Neuronal stem cell (in vitro differentiated cells): ENCODE data around the gene RPS23.

Source experiments
- DNase-seq: peaks from one replicate; pipeline ENCODE4 v3.0.0-alpha.2; 2013; ENCODE audit warnings: low spot score
- H2AFZ ChIP-seq: one replicate; pipeline ENCODE4 v1.6.1; 2013; ENCODE audit warnings: mild to moderate bottlenecking, low read length, inconsistent platforms
- H2AK5ac ChIP-seq: 2 replicates; pipeline ENCODE4 v1.6.1; 2013; ENCODE audit warnings: low read depth, mild to moderate bottlenecking, inconsistent platforms, low read length, moderate library complexity, mixed read lengths
- H2BK120ac ChIP-seq: 2 replicates; pipeline ENCODE4 v1.6.1; 2013; ENCODE audit warnings: low read depth, mild to moderate bottlenecking, inconsistent platforms, low read length, moderate library complexity, mixed read lengths
- H2BK12ac ChIP-seq: one replicate; pipeline ENCODE4 v1.6.1; 2013; ENCODE audit warnings: low read length, inconsistent platforms
- H2BK15ac ChIP-seq: 2 replicates; pipeline ENCODE4 v1.6.1; 2013; ENCODE audit warnings: mild to moderate bottlenecking, low read length, inconsistent platforms, mixed read lengths
- H2BK5ac ChIP-seq: one replicate; pipeline ENCODE4 v1.6.1; 2013; ENCODE audit warnings: inconsistent platforms, mild to moderate bottlenecking, low read length, moderate library complexity
- H3K14ac ChIP-seq: one replicate; pipeline ENCODE4 v1.6.1; 2013; ENCODE audit warnings: low read length, inconsistent platforms
- H3K18ac ChIP-seq: 2 replicates; pipeline ENCODE4 v1.6.1; 2013; ENCODE audit warnings: low read length, inconsistent platforms
- H3K23ac ChIP-seq: 2 replicates; pipeline ENCODE4 v1.6.1; 2013; ENCODE audit warnings: low read depth, mild to moderate bottlenecking, mixed read lengths, low read length, inconsistent platforms; ENCODE audit not compliant: poor library complexity
- H3K27ac ChIP-seq: replicated peaks from 3 replicates; pipeline ENCODE4 v1.5.1; 2013; ENCODE audit warnings: low read length, inconsistent platforms
- H3K27me3 ChIP-seq, 3 experiments: 2 replicates each; pipeline ENCODE4 v1.6.1; 2013; ENCODE audit warnings: low read length in 3 of 3, mild to moderate bottlenecking in 2 of 3, inconsistent platforms in 1 of 3, low read depth in 1 of 3, mixed read lengths in 1 of 3, moderate library complexity in 1 of 3; ENCODE audit not compliant: control insufficient read depth in 3 of 3, insufficient read depth in 3 of 3
- H3K36me3 ChIP-seq, 2 donors: replicated peaks in 1 of 2; 2 replicates each; pipeline ENCODE4 v1.6.1; 2013; ENCODE audit warnings: low read length in 2 of 2; ENCODE audit not compliant: control insufficient read depth in 2 of 2, insufficient read depth in 2 of 2
- H3K4ac ChIP-seq: 2 replicates; pipeline ENCODE4 v1.6.1; 2013; ENCODE audit warnings: inconsistent platforms, mild to moderate bottlenecking, low read length, moderate library complexity
- H3K4me1 ChIP-seq, 2 donors: 1 replicate in 1 of 2; 2 replicates in 1 of 2; pipeline ENCODE4 v1.6.1; 2013; ENCODE audit warnings: low read length in 2 of 2, low read depth in 1 of 2; ENCODE audit not compliant: control insufficient read depth in 2 of 2, insufficient read depth in 1 of 2
- H3K4me2 ChIP-seq: one replicate; pipeline ENCODE4 v1.6.1; 2013; ENCODE audit warnings: mild to moderate bottlenecking, low read length, inconsistent platforms; ENCODE audit not compliant: insufficient read depth, poor library complexity, severe bottlenecking
- H3K4me3 ChIP-seq, 2 donors: 2 replicates each; pipeline ENCODE4 v1.5.1; 2013; ENCODE audit warnings: low read length in 2 of 2, mild to moderate bottlenecking in 2 of 2, inconsistent platforms in 1 of 2, moderate library complexity in 1 of 2
- H3K79me1 ChIP-seq: one replicate; pipeline ENCODE4 v1.6.1; 2013; ENCODE audit warnings: low read depth, mild to moderate bottlenecking, inconsistent platforms, low read length, moderate library complexity
- H3K9ac ChIP-seq: one replicate; pipeline ENCODE4 v1.6.1; 2013; ENCODE audit warnings: mild to moderate bottlenecking, low read depth, low read length, inconsistent platforms; ENCODE audit not compliant: poor library complexity
- H3K9me3 ChIP-seq, 2 donors: replicated peaks in 1 of 2; 2 replicates each; pipeline versions ENCODE3 to v1.6.1; 2013; ENCODE audit warnings: low read length in 2 of 2, mild to moderate bottlenecking in 2 of 2, inconsistent platforms in 1 of 2, low read depth in 1 of 2, mixed read lengths in 1 of 2, moderate library complexity in 1 of 2; ENCODE audit not compliant: control insufficient read depth in 2 of 2, insufficient read depth in 1 of 2
- H4K8ac ChIP-seq: one replicate; pipeline ENCODE4 v1.6.1; 2013; ENCODE audit warnings: low read depth, mild to moderate bottlenecking, inconsistent platforms, low read length, moderate library complexity
- H4K91ac ChIP-seq: one replicate; pipeline ENCODE4 v1.6.1; 2013; ENCODE audit warnings: low read length, low read depth, mild to moderate bottlenecking, inconsistent platforms; ENCODE audit not compliant: poor library complexity
- WGBS, 2 donors: extraction: QIAGEN DNeasy Blood & Tissue Kit; methylation state at CpG; one replicate each; pipeline ENCODE4 v1.1.7; 2013; ENCODE audit warnings: missing lambda C conversion rate in 2 of 2, mixed read lengths in 1 of 2; ENCODE audit not compliant: insufficient read length in 2 of 2, insufficient replicate concordance in 1 of 2; ENCODE audit errors: extremely low coverage in 2 of 2; 5-methylcytosine and 5-hydroxymethylcytosine counted together

RPS23 gene

DNA sequence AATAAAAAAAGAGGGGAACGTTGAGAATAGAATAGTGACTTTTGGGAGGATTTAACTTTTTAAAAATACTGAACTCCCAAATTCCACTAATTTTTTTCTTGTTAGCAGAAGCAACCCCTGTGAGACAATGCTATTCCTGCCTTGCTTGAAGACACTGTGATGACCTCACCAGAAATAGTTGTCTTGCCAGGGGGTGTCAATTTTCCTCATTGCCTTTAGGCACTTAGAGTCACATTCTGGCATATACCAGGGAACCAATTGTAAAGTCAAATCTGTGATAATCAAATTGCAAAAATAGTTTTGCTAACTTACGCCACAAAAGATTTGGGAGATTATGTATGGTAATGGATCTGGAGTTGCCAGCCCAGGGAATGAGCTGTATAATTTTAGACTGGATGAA, 42.8 kb upstream of the RPS23 start:
- Histone ChIP-seq H3K9ac (no peak overlapping the region), H2BK120ac (no peak overlapping the region), H3K4ac (no peak overlapping the region), H3K14ac (no peak overlapping the region), H3K23ac (no peak overlapping the region), H4K91ac (no peak overlapping the region), H3K36me3 (no peaks in the 10 kb centered on the region), H2BK12ac (no peak overlapping the region), H3K27me3 (no peaks in the 10 kb centered on the region), H3K18ac (no peak overlapping the region), H4K8ac (no peak overlapping the region), H3K79me1 (no peaks in the 10 kb centered on the region), H2BK15ac (no peak overlapping the region), H3K4me3 (no peak overlapping the region), H3K27ac (no peak overlapping the region), H3K4me2 (no peak overlapping the region), H2AFZ (no peak overlapping the region), H3K4me1 (no peaks in the 10 kb centered on the region), H2AK5ac (no peak overlapping the region), H2BK5ac (no peak overlapping the region), H3K9me3 (peaks cover 0 to 8% of the 10 kb centered on the region in 2 donors)
- no CpG with 5 or more reads among the region's 2 CpGs for WGBS, 2 donors
- no peak for DNase-seq

DNA sequence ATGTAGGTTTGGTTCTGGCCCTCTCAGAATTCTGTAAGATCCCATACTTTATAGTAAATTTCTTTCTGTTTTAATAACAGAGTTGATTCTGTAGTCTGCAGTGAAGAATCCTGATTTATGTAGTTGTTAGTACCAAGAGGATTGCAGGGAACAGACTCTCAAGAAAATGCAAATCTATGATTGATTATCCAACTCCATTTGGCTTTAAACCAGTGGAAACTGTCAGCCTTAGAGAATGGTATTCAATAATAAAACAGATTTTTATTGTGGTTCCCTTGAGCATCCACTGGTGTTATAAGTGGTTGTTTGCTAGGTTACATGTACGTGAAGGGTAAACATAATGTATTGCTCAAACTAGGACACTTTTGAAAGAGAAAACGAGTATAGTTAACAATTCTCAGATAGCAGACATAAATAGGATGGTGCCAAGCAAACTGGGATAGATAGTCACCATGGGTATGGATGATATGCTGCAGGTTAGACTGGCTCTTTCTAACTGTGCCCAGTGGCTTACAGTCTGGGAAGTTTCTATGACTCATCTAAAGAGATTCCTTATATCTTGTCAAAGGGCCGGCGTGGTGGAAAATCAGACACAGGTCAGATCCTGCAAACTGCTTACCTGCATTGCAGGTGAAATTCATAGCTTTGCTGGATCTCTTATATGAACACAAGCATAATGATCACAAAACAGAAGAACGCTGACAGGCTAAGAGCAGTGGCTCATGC, 41.7 kb upstream of the RPS23 start:
- Histone ChIP-seq H3K4me2 (no peak overlapping the region), H2BK120ac (no peak overlapping the region), H3K9ac (no peak overlapping the region), H3K9me3 (peaks cover 0 to 4% of the 10 kb centered on the region in 2 donors), H3K4me3 (no peak overlapping the region), H3K36me3 (no peaks in the 10 kb centered on the region), H2BK5ac (no peak overlapping the region), H4K8ac (no peak overlapping the region), H3K18ac (no peak overlapping the region), H2AK5ac (no peak overlapping the region), H3K79me1 (no peaks in the 10 kb centered on the region), H2AFZ (no peak overlapping the region), H3K14ac (no peak overlapping the region), H3K4ac (no peak overlapping the region), H2BK12ac (no peak overlapping the region), H2BK15ac (no peak overlapping the region), H3K27me3 (no peaks in the 10 kb centered on the region), H3K23ac (no peak overlapping the region), H3K27ac (no peak overlapping the region), H4K91ac (no peak overlapping the region), H3K4me1 (no peaks in the 10 kb centered on the region)
- WGBS, 2 donors, result no CpG with 5 or more reads among the region's 5 CpGs
- no peak for DNase-seq

DNA sequence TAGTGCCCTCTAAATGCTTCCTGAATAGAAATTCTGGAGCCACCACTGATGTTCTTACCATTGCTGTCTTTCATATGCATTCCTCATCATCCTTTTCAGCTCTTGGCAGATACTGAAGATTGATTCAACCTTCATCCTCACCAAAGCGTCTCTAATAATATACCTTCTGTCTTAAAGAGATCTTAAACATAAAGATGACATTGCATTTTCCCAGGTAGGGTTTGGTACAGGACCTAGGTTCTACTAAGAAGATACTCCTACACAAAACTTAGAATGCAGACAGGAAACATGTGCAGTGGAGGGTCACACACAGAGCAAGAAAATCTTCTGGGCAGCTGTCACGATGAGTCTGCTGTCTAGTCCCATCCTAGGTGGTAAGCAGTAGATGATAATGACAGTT, 41.0 kb upstream of the RPS23 start:
- no peak overlapping the region for H2AK5ac ChIP-seq
- peaks cover 0 to 4% of the 10 kb centered on the region in 2 donors for H3K9me3 ChIP-seq
- H3K9ac ChIP-seq, result no peak overlapping the region
- no peaks in the 10 kb centered on the region for H3K27me3 ChIP-seq
- H3K79me1 ChIP-seq, result no peaks in the 10 kb centered on the region
- H4K91ac ChIP-seq, result no peak overlapping the region
- H2AFZ ChIP-seq, result no peak overlapping the region
- peak overlapping the region; percentile 28 for H3K14ac ChIP-seq
- no peak for DNase-seq
- no CpG with 5 or more reads among the region's 2 CpGs for WGBS, 2 donors
- H2BK15ac ChIP-seq, result no peak overlapping the region
- H3K18ac ChIP-seq, result no peak overlapping the region
- H3K36me3 ChIP-seq, result no peaks in the 10 kb centered on the region
- no peak overlapping the region for H2BK12ac ChIP-seq
- no peak overlapping the region for H3K4me3 ChIP-seq
- no peak overlapping the region for H2BK120ac ChIP-seq
- no peak overlapping the region for H3K4me2 ChIP-seq
- H3K4me1 ChIP-seq, result no peaks in the 10 kb centered on the region
- no peak overlapping the region for H3K4ac ChIP-seq
- no peak overlapping the region for H2BK5ac ChIP-seq
- no peak overlapping the region for H3K27ac ChIP-seq
- no peak overlapping the region for H4K8ac ChIP-seq
- H3K23ac ChIP-seq, result no peak overlapping the region

DNA sequence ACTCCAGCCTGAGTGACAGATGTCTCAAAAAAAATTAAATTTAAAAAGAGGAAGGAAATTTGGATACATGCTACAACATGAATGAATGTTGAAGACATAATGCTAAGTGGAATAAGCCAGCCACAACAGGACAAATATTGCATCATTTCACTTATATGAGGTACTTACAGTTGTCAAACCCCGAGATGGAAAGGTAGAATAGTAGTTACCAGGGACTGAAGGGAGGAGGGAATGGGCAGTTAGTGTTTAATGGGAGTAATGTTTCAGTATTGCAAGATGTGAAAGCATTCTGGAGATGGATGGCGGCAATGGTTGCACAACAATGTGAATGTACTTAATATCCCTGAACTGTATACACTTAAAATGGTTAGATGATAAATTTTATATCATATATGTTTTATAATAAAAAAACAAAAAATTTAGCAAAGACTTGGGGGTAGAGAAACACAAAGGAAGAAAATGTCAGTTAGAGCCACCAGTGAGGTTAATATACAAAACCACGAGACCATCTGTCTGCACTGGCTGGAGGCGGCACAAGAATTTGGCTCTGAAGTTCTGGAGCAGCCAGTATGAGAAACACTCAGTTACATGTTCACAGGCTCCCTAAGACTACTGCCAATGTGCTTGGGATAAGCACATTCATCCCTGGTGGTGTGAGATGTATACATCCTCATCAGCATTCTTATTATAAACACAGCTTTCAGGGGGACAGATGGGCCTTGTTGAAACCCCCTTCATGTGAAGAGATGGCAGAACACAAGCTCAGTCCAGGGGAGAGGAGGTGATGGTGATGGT, 37.0 kb upstream of the RPS23 start:
- Histone ChIP-seq H2AFZ (no peak overlapping the region), H4K8ac (no peak overlapping the region), H3K4me3 (no peak overlapping the region), H2BK120ac (peak overlapping the region; percentile 76), H3K27me3 (no peaks in the 10 kb centered on the region), H3K4ac (no peak overlapping the region), H3K23ac (no peak overlapping the region), H2BK12ac (no peak overlapping the region), H2BK5ac (no peak overlapping the region), H3K4me1 (peaks cover 2 to 11% of the 10 kb centered on the region in 2 donors), H3K79me1 (no peaks in the 10 kb centered on the region), H3K9me3 (no peaks in the 10 kb centered on the region), H3K9ac (no peak overlapping the region), H2AK5ac (no peak overlapping the region), H2BK15ac (no peak overlapping the region), H3K4me2 (no peak overlapping the region), H3K27ac (no peak overlapping the region), H3K18ac (no peak overlapping the region), H3K36me3 (no peaks in the 10 kb centered on the region), H4K91ac (no peak overlapping the region), H3K14ac (no peak overlapping the region)
- DNase-seq, result no peak
- no CpG with 5 or more reads among the region's 4 CpGs for WGBS, 2 donors
